ENCODE data around the gene RYR1.

- TF ChIP-seq CTCF (IDR thresholded peaks at IDR 0.05; ENCODE audit: low read depth, low read length) (no peak), EZH2phosphoT487 (IDR thresholded peaks at IDR 0.05; ENCODE audit: low read depth) (no peak)
Observed at GRCh38 chr19:38455031-38455430, 21.5 kb downstream of the RYR1 start.

Measured in OCI-LY3 (cell line).